Measurements from ENCODE around the gene MAST3.

MAST3 gene

GRCh38 chr19:18107235-18107634 lies 9.7 kb downstream of the MAST3 start:
- no peak for TF ChIP-seq MAX (IDR thresholded peaks at IDR 0.05; ENCODE audit: low read depth, low read length)
- no peak for TF ChIP-seq POLR2A (IDR thresholded peaks at IDR 0.05; ENCODE audit: extremely low read depth, insufficient read length)
- no peak; the same call in 1 of the 2 replicates for TF ChIP-seq MYC (IDR thresholded peaks at IDR 0.05; ENCODE audit: low read depth, low read length)
- H3K4me3 ChIP-seq (ENCODE audit: low read depth, low read length): no peak overlapping the region
- no peak for DNase-seq (ENCODE audit: low read depth)

GRCh38 chr19:18108897-18109296 lies 11.3 kb downstream of the MAST3 start:
- H3K4me3 ChIP-seq (ENCODE audit: low read depth, low read length): no peak overlapping the region
- TF ChIP-seq CTCF (IDR thresholded peaks at IDR 0.05; ENCODE audit: low read depth, low read length) (no peak), MYC (IDR thresholded peaks at IDR 0.05; ENCODE audit: low read depth, low read length) (no peak), MAX (IDR thresholded peaks at IDR 0.05; ENCODE audit: low read depth, low read length) (no peak), POLR2A (IDR thresholded peaks at IDR 0.05; ENCODE audit: extremely low read depth, insufficient read length) (no peak)
- no peak for DNase-seq (ENCODE audit: low read depth)

GRCh38 chr19:18109341-18109732 lies 11.8 kb downstream of the MAST3 start:
- TF ChIP-seq POLR2A (IDR thresholded peaks at IDR 0.05; ENCODE audit: extremely low read depth, insufficient read length): no peak
- TF ChIP-seq MAX (IDR thresholded peaks at IDR 0.05; ENCODE audit: low read depth, low read length): no peak
- no peak for TF ChIP-seq MYC (IDR thresholded peaks at IDR 0.05; ENCODE audit: low read depth, low read length)
- TF ChIP-seq CTCF (IDR thresholded peaks at IDR 0.05; ENCODE audit: low read depth, low read length): no peak
- H3K4me3 ChIP-seq (ENCODE audit: low read depth, low read length): no peak overlapping the region
- DNase-seq (ENCODE audit: low read depth): no peak

- H3K4me3 ChIP-seq (ENCODE audit: low read depth, low read length): peak overlapping the region; percentile 56
- TF ChIP-seq CTCF (IDR thresholded peaks at IDR 0.05; ENCODE audit: low read depth, low read length) (no peak), POLR2A (IDR thresholded peaks at IDR 0.05; ENCODE audit: extremely low read depth, insufficient read length) (peak; percentile 30)
- DNase-seq (ENCODE audit: low read depth): peak; percentile 58
These were observed 12.4 kb downstream of the MAST3 start for GRCh38 chr19:18109733-18110608.

- TF ChIP-seq MYC (IDR thresholded peaks at IDR 0.05; ENCODE audit: low read depth, low read length) (no peak), POLR2A (IDR thresholded peaks at IDR 0.05; ENCODE audit: extremely low read depth, insufficient read length) (no peak), MAX (IDR thresholded peaks at IDR 0.05; ENCODE audit: low read depth, low read length) (no peak), CTCF (IDR thresholded peaks at IDR 0.05; ENCODE audit: low read depth, low read length) (no peak)
- no peak for DNase-seq (ENCODE audit: low read depth)
- H3K4me3 ChIP-seq (ENCODE audit: low read depth, low read length): peak overlapping the region; percentile 56
These were observed 13.1 kb downstream of the MAST3 start for GRCh38 chr19:18110609-18111232.

GRCh38 chr19:18112989-18113478 lies 15.5 kb downstream of the MAST3 start:
- peak; percentile 28; the same call in 1 of the 2 replicates for TF ChIP-seq MAX (IDR thresholded peaks at IDR 0.05; ENCODE audit: low read depth, low read length)
- TF ChIP-seq MYC (IDR thresholded peaks at IDR 0.05; ENCODE audit: low read depth, low read length): peak; percentile 32; the same call in 1 of the 2 replicates
- TF ChIP-seq CTCF (IDR thresholded peaks at IDR 0.05; ENCODE audit: low read depth, low read length): peak; percentile 95
- TF ChIP-seq POLR2A (IDR thresholded peaks at IDR 0.05; ENCODE audit: extremely low read depth, insufficient read length): no peak
- peak; percentile 85 for DNase-seq (ENCODE audit: low read depth)
- no peak overlapping the region for H3K4me3 ChIP-seq (ENCODE audit: low read depth, low read length)

All from NB4 (cell line).